Measurements from ENCODE around the gene FOXD2. TPM values are rescaled to one million over a fixed set of nuclear protein-coding genes. Genes with fewer than 3 reads are reported as not detected.
A peak's percentile ranks its signal among the peaks of the same experiment; 100 is the strongest.

FOXD2 gene
- total RNA-seq, 4 donors from 2014 or later, result 0.11 TPM; not detected in 3

GRCh38 chr1:47445823-47446550 is 8.1 kb downstream of the FOXD2 start:
- Histone ChIP-seq H3K4me3 (no peak overlapping the region), H3K4me1 (peaks cover 3 to 12% of the 10 kb centered on the region in 2 donors), H3K36me3 (no peaks in the 10 kb centered on the region), H3K27ac (no peak overlapping the region), H3K9me3 (no peaks in the 10 kb centered on the region), H3K27me3 (peaks cover 81 to 94% (median 87%) of the 10 kb centered on the region in 3 donors)
- ATAC-seq, result no peak
- TF ChIP-seq, protein P1, sequence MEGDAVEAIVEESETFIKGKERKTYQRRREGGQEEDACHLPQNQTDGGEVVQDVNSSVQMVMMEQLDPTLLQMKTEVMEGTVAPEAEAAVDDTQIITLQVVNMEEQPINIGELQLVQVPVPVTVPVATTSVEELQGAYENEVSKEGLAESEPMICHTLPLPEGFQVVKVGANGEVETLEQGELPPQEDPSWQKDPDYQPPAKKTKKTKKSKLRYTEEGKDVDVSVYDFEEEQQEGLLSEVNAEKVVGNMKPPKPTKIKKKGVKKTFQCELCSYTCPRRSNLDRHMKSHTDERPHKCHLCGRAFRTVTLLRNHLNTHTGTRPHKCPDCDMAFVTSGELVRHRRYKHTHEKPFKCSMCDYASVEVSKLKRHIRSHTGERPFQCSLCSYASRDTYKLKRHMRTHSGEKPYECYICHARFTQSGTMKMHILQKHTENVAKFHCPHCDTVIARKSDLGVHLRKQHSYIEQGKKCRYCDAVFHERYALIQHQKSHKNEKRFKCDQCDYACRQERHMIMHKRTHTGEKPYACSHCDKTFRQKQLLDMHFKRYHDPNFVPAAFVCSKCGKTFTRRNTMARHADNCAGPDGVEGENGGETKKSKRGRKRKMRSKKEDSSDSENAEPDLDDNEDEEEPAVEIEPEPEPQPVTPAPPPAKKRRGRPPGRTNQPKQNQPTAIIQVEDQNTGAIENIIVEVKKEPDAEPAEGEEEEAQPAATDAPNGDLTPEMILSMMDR (IDR thresholded peaks at IDR 0.05 in 4 of 5, conservative IDR thresholded peaks at IDR 0.05 in 1 of 5), result no peak
- no peak for TF ChIP-seq POLR2A (IDR thresholded peaks at IDR 0.05)
- intact Hi-C loops (cut with DNase I; ENCODE audit: low total_unique reads) (no loop called here), in situ Hi-C loops (cut with MboI; ENCODE audit: low sequenced_read_pairs in 4 of 4) (loop anchor here in 2 of 4 donors (10.0 to 25.0 kb wide), 3 partner anchors 259 to 269 kb away; partner anchors contain the start of gene PDZK1IP1 (in 1 of the 2))
- no peak for DNase-seq

DNA sequence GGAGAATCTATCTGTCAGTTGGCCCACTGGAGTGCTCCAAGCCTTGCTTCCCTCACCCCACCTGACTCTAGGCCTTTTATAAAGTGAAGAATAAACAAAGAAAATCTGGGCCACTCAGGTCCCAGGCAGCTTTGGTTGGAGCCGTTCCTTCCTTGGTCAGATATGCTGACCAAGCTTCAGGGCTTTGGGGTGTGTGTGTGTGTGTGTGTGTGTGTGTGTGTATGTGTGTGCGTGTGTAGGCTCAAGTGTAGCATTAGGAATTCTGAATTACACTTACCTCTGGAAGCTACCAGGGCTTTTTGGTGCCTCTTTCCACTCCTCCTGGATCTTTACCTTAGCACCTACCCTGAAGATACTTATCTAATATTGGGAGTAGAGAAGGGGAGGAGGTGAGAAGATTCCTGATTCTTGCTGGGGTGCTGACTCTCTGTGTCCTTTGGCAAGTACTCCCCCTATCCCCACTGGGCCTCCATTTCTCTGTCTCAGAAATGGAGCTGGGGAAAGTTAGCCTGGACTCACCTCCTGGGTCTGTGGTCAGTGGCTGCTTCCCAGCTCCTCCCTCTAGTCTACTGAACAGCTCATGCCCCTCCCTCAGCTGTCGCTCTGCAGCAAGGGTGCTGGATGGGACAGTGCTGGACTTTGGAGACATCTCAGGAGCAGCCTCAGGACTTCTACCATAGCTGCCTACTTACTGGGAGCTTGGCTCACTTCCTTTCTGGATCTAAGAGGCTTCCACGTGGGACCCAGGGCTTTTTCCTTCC is 10.8 kb downstream of the FOXD2 start:
- in situ Hi-C loops (cut with MboI; ENCODE audit: low sequenced_read_pairs in 4 of 4) (loop anchor here in 2 of 4 donors (10.0 to 25.0 kb wide), 3 partner anchors 261 to 266 kb away; partner anchors contain the start of gene PDZK1IP1 (in 1 of the 2)), intact Hi-C loops (cut with DNase I; ENCODE audit: low total_unique reads) (no loop called here)
- Histone ChIP-seq H3K36me3 (no peaks in the 10 kb centered on the region), H3K27me3 (peaks cover 63 to 83% (median 66%) of the 10 kb centered on the region in 3 donors), H3K9me3 (no peaks in the 10 kb centered on the region), H3K4me3 (no peak overlapping the region), H3K4me1 (peaks cover 3 to 12% of the 10 kb centered on the region in 2 donors), H3K27ac (no peak overlapping the region)
- no peak for DNase-seq
- no peak for TF ChIP-seq POLR2A (IDR thresholded peaks at IDR 0.05)
- TF ChIP-seq, protein P1 (IDR thresholded peaks at IDR 0.05 in 4 of 5, conservative IDR thresholded peaks at IDR 0.05 in 1 of 5), result no peak
- ATAC-seq, result no peak

- in situ Hi-C loops (cut with MboI; ENCODE audit: low sequenced_read_pairs in 4 of 4) (loop anchor here in 3 of 4 donors (10.0 to 25.0 kb wide), 3 partner anchors 262 to 265 kb away; partner anchors contain the start of gene PDZK1IP1 (in 1 of the 3)), intact Hi-C loops (cut with DNase I; ENCODE audit: low total_unique reads) (no loop called here)
- no peak for DNase-seq
- Histone ChIP-seq H3K4me3 (no peak overlapping the region), H3K9me3 (no peaks in the 10 kb centered on the region), H3K27ac (no peak overlapping the region), H3K27me3 (peaks cover 49 to 72% (median 55%) of the 10 kb centered on the region in 3 donors), H3K4me1 (peaks cover 1 to 2% of the 10 kb centered on the region in 2 donors), H3K36me3 (no peaks in the 10 kb centered on the region)
- no peak for TF ChIP-seq POLR2A (IDR thresholded peaks at IDR 0.05)
- TF ChIP-seq, protein P1 (IDR thresholded peaks at IDR 0.05 in 4 of 5, conservative IDR thresholded peaks at IDR 0.05 in 1 of 5), result peak in 4 of 5 experiments; percentile 27 to 46 (median 34)
- ATAC-seq, result peak in 1 of 2 donors; percentile 36
Measured at GRCh38 chr1:47449822-47450552, 12.1 kb downstream of the FOXD2 start.

DNA sequence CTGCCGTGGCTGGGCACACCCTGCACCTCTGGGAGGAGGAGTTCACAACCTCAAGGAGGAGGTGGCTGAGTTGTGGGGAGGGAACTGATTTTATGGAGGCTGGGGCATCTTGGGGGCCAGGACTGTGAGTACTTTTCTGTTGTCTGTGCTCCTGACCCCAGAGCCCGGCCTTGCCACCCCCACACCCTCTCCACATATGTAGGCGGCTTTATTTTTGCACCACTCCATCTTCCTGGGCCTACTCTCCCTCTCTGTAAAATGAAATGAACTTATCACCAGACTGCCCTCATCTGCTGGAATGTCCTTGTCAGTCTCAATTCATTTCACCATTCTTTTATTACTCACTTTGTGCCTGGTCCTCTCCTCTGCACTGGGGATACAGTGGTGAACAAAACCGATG is 12.8 kb downstream of the FOXD2 start:
- Histone ChIP-seq H3K27me3 (peaks cover 43 to 67% (median 50%) of the 10 kb centered on the region in 3 donors), H3K9me3 (no peaks in the 10 kb centered on the region), H3K4me1 (no peaks in the 10 kb centered on the region), H3K27ac (no peak overlapping the region), H3K36me3 (no peaks in the 10 kb centered on the region), H3K4me3 (no peak overlapping the region)
- in situ Hi-C loops (cut with MboI; ENCODE audit: low sequenced_read_pairs in 4 of 4), result loop anchor here in 1 of 4 donors (10.0 kb wide), 1 partner anchor 264 kb away; no protein-coding TSS in a partner anchor
- TF ChIP-seq, protein P1 (IDR thresholded peaks at IDR 0.05 in 4 of 5, conservative IDR thresholded peaks at IDR 0.05 in 1 of 5), result no peak
- no peak for TF ChIP-seq POLR2A (IDR thresholded peaks at IDR 0.05)
- DNase-seq, result no peak
- intact Hi-C loops (cut with DNase I; ENCODE audit: low total_unique reads), result no loop called here
- no peak for ATAC-seq

Data from gastrocnemius medialis (tissue), 4 donors.